NB4 (cell line): ENCODE results near the gene TCN2.

ENCODE experiments used
- CTCF ChIP-seq: IDR thresholded peaks from one replicate; pipeline ENCODE4 v1.5.1; 2012; ENCODE audit warnings: low read depth, low read length
- MAX ChIP-seq: IDR thresholded peaks from 2 replicates; pipeline ENCODE4 v1.6.1; 2011; ENCODE audit warnings: low read depth, low read length
- POLR2A ChIP-seq: IDR thresholded peaks from 2 replicates; pipeline ENCODE4 v1.6.1; 2011; ENCODE audit warnings: mild to moderate bottlenecking; ENCODE audit not compliant: insufficient read length; ENCODE audit errors: extremely low read depth

- TF ChIP-seq POLR2A (no peak), CTCF (no peak), MAX (no peak)
Measured at GRCh38 chr22:30603801-30604200, 3.2 kb upstream of the TCN2 start.
